Jurkat, Clone E6-1 (cell line): ENCODE data around the gene HEXIM2.

Experiments used
- DNase-seq: peaks from one replicate; pipeline ENCODE4 v3.0.0-alpha.2; 2011; ENCODE audit warnings: low read depth, low spot score
- H3K4me3 ChIP-seq: 2 replicates; pipeline ENCODE4 v1.5.1; 2011; ENCODE audit warnings: mild to moderate bottlenecking, low read length, control low read depth, moderate library complexity

HEXIM2 gene

DNA sequence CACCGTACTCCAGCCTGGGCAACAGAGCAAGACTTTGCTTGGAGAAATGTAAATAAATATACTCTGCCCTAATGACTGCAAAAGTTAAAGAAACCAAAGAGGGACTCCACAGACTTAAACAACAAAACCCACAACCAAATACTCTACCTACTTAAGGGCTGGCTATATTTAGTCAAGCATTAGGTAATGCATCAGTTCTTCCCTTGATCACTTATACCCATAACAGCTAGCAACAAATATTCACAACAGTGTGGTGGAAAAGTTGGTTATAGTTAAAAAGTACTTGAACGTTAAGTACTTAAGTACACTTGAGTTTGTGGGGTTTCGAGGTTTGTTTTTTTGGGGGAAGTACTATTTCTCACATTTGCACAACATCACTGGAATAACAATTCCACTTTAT is 5.4 kb upstream of the HEXIM2 start:
- no peak for DNase-seq
- no peak overlapping the region for H3K4me3 ChIP-seq

DNA sequence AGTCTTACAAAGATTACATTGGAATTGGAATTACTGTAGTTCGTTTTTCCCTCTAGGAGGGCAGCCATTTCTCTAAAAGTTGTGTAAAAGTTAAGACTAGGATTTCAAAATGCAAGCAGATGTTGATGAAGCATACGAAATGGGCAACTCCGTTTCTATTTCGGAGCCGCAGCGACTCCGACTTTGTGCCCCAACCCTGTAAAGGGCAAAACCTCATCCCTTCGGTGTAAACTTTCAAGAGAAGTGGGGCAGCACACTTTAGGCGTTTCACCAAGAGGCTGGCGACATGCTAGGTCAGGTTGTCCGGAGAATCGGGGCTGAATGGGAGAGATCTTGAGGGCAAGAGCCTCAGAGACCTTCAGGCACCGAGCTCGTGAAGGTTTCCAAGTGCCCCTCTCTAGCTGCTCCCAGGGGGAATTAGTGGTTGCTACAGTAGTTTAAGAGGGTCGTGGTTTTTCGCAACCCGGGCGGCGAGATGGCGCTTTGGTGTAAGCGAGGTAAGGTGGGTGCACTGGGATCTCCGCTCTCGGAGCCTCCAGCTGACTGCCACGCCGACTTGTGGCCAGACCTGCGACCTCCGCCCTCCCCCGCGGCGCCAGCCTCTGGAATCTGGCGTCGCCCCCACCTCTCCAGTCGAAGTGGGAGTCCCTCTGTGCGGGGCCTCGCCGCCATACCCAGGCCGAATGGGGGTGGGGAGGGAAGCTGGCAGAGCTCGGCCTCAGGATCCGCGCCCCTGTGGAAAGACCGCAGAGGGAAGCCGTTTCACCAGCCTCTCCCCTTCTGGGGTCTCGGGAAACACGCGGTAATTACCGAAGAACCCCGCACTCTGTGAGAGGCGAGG is 1.0 kb upstream of the HEXIM2 start:
- peak overlapping the region; percentile 95 for H3K4me3 ChIP-seq
- DNase-seq = no peak

DNA sequence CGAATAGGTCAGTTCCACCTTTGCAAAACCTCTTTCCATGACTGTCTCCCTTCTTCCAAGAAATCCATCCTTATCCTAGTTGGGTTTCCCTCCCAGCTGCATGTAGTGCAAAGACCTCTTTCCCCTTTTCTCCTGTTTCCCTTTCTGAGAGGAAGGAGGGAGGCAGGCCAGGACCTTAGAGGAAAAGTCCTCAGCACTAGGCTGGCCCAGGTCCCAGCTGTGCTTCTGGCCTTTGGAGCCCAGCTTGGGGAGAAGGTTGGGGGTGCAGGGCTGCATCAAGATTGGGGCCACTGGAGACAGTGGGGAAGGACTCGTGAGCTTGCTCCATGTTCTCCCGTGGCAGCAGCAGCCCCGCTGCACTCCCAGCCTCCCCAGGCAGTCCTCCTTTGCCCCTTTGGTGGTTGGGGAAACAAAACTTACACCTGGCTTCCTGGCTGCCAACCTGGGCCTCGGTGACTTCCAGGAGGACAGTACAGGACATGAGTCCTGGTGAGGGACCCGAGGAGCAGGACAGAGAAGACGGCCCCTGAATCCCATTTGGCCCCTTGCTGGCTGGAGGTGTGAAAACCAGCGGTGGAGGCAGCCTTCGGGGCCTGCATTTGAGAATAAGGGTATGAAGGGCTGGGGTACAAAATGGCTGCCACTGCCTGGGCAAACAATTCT is 481 bp downstream of the HEXIM2 start:
- peak overlapping the region; percentile 95 for H3K4me3 ChIP-seq
- no peak for DNase-seq

DNA sequence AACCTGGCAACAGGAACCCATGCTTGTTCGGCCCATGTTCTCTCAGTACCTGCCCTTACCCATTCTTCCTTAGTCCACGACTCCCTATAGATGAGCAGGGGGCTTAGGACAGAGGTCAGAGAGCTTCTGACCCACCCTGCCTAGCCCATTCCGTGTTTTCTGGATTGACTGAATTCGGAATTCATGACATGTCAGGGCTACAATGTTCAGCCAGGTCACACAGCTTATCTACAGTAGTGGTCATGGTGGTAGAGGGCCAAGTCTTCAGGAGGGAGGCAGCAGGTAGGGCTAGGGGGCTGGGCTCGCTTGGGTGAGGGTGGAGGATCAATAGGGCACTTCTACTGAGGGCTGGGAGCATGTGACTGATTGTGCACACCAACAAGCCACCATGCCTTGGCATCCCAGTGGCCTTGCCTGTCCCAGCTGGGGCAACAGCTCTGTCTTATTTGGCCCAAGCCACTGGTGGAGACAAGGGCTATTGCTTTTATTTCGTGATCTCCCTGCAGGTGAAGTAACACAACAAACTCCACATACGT is 3.1 kb downstream of the HEXIM2 start:
- H3K4me3 ChIP-seq = no peak overlapping the region
- no peak for DNase-seq

DNA sequence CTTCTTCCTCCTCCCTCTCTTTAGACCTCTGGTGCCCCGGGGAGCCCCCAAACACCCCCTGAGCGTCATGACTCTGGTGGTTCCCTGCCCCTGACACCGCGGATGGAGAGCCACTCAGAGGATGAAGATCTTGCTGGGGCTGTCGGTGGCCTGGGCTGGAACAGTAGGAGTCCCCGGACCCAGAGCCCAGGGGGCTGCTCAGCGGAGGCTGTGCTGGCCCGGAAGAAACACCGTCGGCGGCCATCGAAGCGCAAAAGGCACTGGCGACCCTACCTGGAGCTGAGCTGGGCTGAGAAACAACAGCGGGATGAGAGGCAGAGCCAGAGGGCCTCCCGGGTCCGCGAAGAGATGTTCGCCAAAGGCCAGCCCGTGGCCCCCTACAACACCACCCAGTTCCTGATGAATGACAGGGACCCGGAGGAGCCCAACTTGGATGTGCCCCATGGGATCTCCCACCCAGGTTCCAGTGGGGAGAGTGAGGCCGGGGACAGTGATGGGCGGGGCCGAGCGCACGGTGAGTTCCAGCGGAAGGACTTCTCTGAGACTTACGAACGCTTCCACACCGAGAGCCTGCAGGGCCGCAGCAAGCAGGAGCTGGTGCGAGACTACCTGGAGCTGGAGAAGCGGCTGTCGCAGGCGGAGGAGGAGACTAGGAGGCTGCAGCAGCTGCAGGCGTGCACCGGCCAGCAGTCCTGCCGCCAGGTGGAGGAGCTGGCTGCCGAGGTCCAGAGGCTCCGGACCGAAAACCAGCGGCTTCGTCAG is 7.5 kb downstream of the HEXIM2 start:
- H3K4me3 ChIP-seq = no peak overlapping the region
- DNase-seq = no peak

DNA sequence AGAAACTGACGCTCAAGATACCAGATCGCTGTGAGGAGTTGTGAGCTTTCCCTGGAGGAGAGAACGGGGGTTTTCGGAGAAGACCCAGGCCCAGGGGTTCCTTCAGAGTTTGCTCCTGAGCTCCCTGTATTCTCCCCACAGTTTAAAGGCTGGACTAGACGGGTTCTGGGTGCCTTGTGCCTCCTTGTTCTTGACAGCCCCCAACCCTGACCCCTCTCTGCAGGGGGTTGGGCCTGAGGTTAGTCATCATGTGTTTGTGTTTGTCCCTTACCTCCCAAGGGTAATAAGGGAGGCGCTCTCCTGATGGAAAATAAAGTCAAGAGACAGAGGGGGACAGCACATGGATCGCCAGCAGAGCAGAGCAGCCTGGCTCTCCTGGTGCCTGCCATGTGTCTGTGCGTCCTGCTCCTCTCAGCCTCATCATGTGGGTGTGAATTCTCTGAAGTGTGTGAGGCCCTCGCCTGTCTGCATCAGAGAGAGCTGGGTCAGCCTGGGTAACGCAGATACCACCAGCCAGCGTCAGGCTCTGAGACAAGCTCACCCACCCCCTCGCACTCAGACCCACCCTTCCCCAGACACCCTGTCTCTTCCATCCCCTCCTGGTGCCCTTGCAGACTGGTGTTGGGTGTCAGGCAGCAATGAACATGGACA is 8.7 kb downstream of the HEXIM2 start:
- H3K4me3 ChIP-seq = no peak overlapping the region
- DNase-seq = no peak

DNA sequence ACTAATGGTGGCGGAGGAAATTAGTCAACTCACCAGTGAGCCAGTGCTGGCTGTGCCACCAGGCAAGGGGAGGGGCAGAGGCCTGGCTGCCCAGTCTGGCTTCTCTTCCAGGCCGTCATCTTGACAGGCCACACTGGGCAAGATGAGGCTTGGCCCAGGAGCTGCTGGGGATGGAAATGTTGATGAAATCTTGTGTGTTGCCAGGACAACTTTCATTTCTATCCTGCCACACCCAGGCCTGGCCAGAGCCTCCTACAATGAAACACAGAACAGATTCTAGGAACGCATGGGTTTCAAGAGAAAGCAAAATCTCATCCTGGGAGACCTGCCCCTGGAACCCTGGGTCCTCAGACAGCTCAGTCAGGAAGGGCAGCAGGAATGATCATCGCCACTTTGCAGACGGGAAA is 9.3 kb downstream of the HEXIM2 start:
- no peak for DNase-seq
- no peak overlapping the region for H3K4me3 ChIP-seq

DNA sequence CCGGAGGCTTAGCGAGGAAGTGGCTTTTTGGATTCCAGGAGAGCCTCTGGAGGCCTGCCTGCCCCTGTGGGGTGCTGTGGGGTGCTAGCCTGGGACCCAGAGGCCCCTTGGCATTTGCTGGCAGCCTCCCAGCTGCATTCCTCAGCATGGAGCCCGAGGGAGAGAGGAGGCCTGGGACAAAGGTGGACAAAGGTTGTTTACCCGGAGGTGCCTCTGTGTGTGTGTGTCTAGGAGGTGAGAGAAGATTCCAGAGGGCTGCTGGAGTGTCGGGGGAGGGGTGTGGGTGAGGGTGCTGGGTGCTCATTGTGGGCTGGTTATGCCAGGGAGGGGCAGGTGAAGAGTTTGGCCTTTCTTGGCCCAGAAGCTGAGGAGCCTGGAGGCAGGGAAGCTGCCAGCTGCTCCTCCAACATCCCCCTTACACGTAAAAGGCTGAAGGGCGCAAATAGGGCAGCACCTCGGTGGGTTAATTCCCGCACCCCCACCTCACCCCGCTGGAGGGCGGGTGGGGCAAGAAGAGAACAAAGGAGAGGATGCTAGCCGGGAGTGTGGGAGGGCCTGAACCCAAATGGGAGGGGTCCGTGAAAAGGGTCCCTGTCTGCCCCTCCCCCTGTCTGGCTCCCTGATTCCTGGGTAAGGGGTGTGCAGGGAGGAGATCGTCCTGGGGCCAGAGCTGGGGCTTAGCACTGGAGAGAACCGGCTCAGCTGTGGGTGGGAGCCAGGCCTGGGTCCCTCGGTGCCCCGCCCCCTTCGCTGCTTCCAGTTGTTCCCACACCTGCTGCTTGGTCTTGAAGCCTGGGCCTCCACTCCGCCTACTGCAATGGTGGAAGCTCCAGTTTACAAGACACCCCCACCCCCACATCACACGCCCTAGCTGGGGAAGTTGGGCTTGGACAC is 9.9 kb downstream of the HEXIM2 start:
- DNase-seq = no peak
- H3K4me3 ChIP-seq = peak overlapping the region; percentile 67

DNA sequence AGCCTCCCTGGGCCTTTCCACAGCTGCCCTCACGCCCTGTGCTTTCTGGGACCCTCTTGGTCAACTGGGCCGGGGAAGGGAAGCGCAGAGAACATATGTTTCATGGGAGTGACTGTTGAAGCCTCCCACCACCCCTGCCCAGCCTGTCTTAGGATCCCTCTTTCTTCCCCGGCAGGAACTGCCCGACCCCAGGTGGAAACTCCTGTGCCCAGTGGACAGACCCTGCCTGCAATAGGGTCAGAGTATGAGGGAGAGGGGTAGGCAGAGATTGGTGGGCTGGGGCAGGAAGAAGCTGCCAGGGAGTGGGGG is 10.5 kb downstream of the HEXIM2 start:
- H3K4me3 ChIP-seq = peak overlapping the region; percentile 67

DNA sequence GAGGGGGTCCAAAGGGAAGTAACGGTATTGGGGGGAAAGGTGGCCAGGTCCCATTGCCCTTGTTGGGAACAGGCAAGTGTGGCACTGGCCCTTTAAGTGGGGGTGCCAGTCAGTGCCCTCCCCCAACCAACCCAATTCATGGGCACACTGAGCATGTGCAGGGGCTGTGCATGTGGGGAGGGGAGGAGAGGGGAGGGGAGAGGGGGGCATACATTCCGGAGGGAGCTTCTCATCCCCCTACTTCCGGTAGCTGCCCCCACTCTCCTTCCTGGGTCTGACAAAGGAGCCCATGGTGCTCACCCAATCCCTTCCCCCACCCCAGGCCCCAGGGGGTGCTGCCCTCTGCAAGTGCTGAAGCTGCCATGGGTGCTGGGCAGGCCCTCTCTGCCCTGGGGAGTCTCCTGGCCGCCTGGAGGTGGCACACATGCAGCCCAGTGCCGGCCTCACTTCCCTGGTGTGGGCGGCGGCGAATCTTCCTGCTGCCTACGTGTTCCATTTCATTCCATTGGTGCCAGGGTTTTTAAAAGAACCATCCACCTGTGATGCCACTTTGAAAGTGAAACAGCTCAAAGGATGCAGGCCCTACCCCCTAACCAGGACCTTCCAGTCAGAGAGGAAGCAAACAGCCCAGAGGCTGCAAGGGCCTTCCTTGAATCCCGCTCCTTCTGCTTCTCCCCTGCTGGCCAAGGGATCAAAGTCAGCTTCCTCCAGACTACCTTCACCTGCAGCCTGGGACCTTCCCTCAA is 11.0 kb downstream of the HEXIM2 start:
- peak; percentile 96 for DNase-seq
- H3K4me3 ChIP-seq = peak overlapping the region; percentile 67

More for the DNA sequence above, 10.5 kb downstream of the HEXIM2 start:
- DNase-seq = no peak

DNA sequence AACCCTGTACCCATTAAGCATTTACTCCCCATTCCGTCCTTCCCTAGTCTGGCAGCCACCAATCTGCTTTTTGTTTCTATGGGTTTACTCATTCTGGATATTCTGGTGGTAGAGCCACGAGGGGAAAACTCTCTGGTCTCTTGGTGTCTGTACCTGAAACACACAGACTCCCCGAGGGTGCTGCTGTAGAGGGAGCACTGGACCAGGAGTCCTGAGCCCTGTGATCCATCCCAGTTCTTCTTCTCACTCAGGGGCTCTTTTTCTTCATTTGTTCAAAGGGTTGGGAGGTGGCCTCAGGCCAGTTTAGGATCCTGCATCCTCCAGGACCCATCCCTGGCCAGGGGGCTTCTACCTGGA is 14.1 kb downstream of the HEXIM2 start:
- DNase-seq = no peak
- no peak overlapping the region for H3K4me3 ChIP-seq

DNA sequence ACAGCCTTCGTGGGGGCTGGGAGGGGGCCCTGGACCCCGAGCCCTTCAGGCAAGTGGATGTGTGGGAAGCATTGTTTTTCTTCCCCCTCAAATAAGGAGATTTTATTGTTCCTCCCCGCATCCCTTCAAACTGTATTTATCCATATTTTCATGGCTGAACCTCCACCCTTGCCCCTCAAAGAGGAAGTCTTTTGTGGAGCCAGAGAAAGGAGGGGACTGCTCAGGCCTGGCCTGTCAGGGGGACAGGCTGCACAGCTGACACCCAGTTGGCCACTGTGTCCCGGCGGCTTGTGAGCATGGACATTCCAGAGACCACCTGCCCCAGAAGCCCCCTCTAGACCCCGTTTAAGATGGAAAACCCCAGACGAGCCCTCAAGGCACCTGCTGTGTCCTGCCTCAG is 15.9 kb downstream of the HEXIM2 start:
- H3K4me3 ChIP-seq = no peak overlapping the region
- DNase-seq = no peak

DNA sequence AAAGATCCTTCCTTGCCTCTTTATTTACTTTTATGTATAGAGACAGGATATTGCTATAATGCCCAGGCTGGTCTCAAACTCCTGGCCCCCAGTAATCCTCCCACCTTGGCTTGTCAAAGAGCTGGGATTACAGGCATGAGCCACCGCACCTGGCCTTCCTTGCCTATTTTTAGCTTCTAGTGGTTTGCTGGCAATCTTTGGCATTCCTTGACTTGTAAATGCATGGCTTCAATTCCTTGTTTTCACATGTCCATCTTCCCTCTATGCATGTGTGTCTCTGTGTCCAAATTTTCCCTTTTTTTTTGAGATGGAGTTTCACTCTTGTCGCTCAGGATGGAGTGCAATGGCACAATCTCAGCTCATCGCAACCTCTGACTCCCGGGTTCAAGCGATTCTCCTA is 22.5 kb downstream of the HEXIM2 start:
- DNase-seq = no peak
- H3K4me3 ChIP-seq = no peak overlapping the region

DNA sequence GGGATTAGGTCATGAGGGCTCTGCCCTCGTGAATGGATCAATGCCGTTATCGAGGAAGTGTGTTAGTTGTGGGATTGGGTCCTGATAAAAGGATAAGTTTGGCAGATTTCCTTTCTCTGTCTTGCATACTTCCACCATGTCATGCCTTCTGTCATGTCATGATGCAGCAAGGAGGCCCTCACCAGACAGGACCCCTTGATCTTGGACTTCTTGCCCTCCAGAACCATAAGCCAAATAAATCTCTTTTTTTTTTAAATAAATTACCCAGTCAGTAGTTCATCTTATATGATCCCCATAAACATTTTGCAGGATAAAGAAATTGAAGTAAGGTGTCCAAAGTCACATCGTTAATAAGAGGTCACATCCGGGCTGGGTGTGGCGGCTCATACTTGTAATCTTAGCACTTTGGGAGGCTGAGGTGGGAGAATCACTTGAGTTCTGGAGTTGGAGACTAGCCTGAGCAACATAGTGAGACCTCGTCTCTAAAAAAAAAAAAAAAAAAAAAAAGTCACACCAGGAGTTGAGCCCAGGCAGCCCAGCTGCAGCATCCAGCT is 25.2 kb downstream of the HEXIM2 start:
- no peak overlapping the region for H3K4me3 ChIP-seq
- DNase-seq = no peak

DNA sequence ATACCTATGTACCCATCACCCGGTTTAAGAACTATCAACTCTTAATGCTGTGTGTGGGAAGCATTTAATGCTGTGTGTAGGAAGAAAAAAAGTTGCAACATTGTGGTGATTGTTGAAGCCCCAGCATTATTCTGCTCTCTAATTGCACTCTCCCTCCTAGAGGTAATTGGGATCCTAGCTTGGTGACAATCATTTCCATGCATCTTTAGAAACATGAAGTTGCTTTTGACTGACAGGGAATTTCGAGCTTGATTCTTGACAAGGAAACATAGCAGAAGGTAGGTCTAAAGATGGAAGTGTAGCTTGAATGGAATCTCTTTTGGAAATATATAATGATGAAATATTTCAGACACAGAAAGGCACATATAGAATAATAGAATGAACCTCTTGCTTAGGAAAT is 27.3 kb downstream of the HEXIM2 start:
- DNase-seq = no peak
- H3K4me3 ChIP-seq = no peak overlapping the region

DNA sequence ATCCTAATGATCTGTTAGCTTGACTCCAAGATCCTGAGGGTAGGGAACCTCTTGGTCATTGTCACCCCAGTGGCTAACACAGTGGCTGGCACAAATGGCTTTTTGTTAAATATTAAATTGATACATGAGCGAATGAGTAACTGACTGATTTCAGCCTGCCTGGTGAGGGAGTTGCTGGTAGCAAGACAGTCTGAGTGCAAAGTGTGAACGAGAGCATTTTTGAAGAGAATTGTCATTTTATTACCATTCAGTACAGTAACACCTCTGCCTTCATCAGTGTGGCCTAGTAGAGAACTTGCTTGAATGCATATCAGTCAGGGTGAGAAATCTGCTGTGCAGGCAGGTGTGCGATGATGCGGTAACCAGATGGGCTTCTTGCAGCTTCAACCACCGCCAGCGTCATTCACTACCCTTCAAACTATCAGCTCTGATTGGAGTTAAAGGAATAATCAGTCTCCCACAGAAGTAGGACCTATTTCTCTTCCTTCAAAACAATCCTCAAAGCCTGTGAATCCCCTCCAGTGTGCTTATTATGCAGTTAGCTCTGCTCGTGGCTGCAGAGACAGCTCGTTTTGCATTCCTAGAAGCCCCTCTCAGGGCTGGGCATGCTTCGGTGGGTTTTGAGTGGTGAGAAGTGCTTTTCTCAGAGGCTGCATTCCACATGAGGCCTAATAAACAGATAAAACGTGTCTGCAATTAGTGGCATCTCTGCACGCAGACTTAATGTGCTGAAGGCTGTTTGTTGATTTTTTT is 29.0 kb downstream of the HEXIM2 start:
- no peak overlapping the region for H3K4me3 ChIP-seq
- DNase-seq = no peak

DNA sequence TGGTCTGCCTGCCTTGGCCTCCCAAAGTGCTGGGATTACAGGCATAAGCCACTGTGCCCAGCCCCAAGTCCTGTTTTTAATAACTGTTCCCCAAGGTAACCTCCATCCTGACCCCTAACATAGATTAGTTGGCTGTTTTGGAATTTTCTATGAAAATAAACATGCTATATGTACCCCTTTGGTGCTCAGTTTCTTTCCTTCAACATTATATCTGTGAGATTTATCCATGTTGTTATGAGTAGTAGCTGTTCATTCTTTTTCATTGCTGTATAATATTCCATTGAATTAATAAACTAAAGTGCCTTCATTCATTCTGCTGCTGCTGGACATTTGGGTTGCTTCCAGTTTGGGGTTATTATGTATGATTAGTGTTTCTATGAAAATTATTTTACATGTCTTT is 33.7 kb downstream of the HEXIM2 start:
- no peak overlapping the region for H3K4me3 ChIP-seq
- no peak for DNase-seq
